ENCODE measurements around the gene ZFHX3. TPM values are rescaled to one million over a fixed set of nuclear protein-coding genes. Genes with fewer than 3 reads are reported as not detected.
A peak's percentile ranks its signal among the peaks of the same experiment; 100 is the strongest.

ZFHX3 gene
- total and polyA plus RNA-seq, 10 of the 15 experiments (the other 5 are each of a cell fraction or from before 2014, with no cell fraction given): 0.68 to 8.6 (median 2.0) TPM

- TF ChIP-seq RAD21 (IDR thresholded peaks at IDR 0.05; ENCODE audit: insufficient read depth, low read depth, low read length) (peak; percentile 58), ZSCAN29 (IDR thresholded peaks at IDR 0.05) (no peak), MTA2 (IDR thresholded peaks at IDR 0.05; ENCODE audit: low read depth) (no peak), NBN (IDR thresholded peaks at IDR 0.05) (no peak), CBX3 (IDR thresholded peaks at IDR 0.05; ENCODE audit: borderline replicate concordance, low read depth) (no peak), KLF5 (IDR thresholded peaks at IDR 0.05; ENCODE audit: partially characterized antibody) (no peak), SMC3 (IDR thresholded peaks at IDR 0.05; ENCODE audit: borderline replicate concordance, low read length) (peak; percentile 45; the same call in 1 of the 2 replicates), ZNF622 (IDR thresholded peaks at IDR 0.05) (no peak), SRF (IDR thresholded peaks at IDR 0.05; ENCODE audit: low read depth in 2 of 2, low read length in 2 of 2) (no peak), SUPT20H (IDR thresholded peaks at IDR 0.05; ENCODE audit: borderline replicate concordance, control insufficient read depth, low read depth, low read length) (no peak), PKNOX1 (IDR thresholded peaks at IDR 0.05) (no peak), SP1 (IDR thresholded peaks at IDR 0.05; ENCODE audit: low read depth, low read length) (no peak), CTCF (IDR thresholded peaks at IDR 0.05 in 2 of 3, conservative IDR thresholded peaks at IDR 0.05 in 1 of 3; ENCODE audit: control insufficient read depth in 2 of 3, extremely low read depth in 1 of 3, insufficient read depth in 1 of 3, low read depth in 3 of 3, low read length in 3 of 3) (peak; percentile 52 to 59 (median 55))
- no peak overlapping the region for H2AFZ ChIP-seq (ENCODE audit: control insufficient read depth, low read depth, low read length)
- 72% methylated on average over 11 of the region's 11 CpGs for WGBS (ENCODE audit: insufficient coverage, insufficient replicate concordance, low lambda C conversion rate, missing lambda C conversion rate)
- no peak overlapping the region for H3K27ac ChIP-seq (ENCODE audit: control insufficient read depth, insufficient read depth)
- ChIA-PET RAD21 (ENCODE audit: unreplicated experiment) (interaction anchor here (0.6 to 1.0 kb wide), 2 partner anchors 343 to 345 kb away, joined by 3 to 4 read pairs; no protein-coding TSS in a partner anchor), POLR2A (no interaction called here), CTCF (interaction anchor here (0.8 to 10.6 kb wide), 7 partner anchors 14 to 1031 kb away, joined by 3 to 69 read pairs (median 3); no protein-coding TSS in a partner anchor), SMC1A (ENCODE audit: uncharacterized antibody, unreplicated experiment) (interaction anchor here (0.5 to 1.4 kb wide), 3 partner anchors 9 to 226 kb away, joined by 3 to 4 read pairs (median 3); no protein-coding TSS in a partner anchor)
- FAIRE-seq: no peak
- no peaks in the 10 kb centered on the region for H3K9me3 ChIP-seq (replicated peaks; ENCODE audit: control insufficient read depth, insufficient read depth, low read length)
- H3K9ac ChIP-seq (ENCODE audit: control insufficient read depth, insufficient read depth, low read length): no peak overlapping the region
- no peaks in the 10 kb centered on the region for H4K20me1 ChIP-seq (ENCODE audit: control insufficient read depth, insufficient read depth)
- in situ Hi-C loops (cut with MboI): no loop called here
- H3K4me2 ChIP-seq (ENCODE audit: control insufficient read depth, insufficient read depth): no peak overlapping the region
- DNase-seq (ENCODE audit: low read depth, low spot score): no peak
- ATAC-seq: peak; percentile 86
- no peaks in the 10 kb centered on the region for H3K27me3 ChIP-seq (replicated peaks in 1 of 2; ENCODE audit: control insufficient read depth in 2 of 2, insufficient read depth in 2 of 2, low read length in 1 of 2)
- no peaks in the 10 kb centered on the region for H3K36me3 ChIP-seq (ENCODE audit: control insufficient read depth in 2 of 2, insufficient read depth in 2 of 2, low read length in 1 of 2)
- no peaks in the 10 kb centered on the region for H3K79me2 ChIP-seq (ENCODE audit: control insufficient read depth, insufficient read depth, low read length)
- intact Hi-C loops (cut with micrococcal nuclease; ENCODE audit: unreplicated experiment): loop anchor here (1.0 kb wide), 1 partner anchor 345 kb away; no protein-coding TSS in a partner anchor
- BruUV-seq (replicated peaks): no TSS peak
- H3K4me1 ChIP-seq (ENCODE audit: control insufficient read depth, insufficient read depth, low read length): peaks cover 15% of the 10 kb centered on the region
- H3K4me3 ChIP-seq: no peak overlapping the region
These were observed 200.5 kb downstream of the ZFHX3 start for GRCh38 chr16:72847187-72848027.
